GM23338 (cell line): ENCODE data around the gene FARS2. TPM values are rescaled to one million over a fixed set of nuclear protein-coding genes. Genes with fewer than 3 reads are reported as not detected.

Experiments
- ATAC-seq: fragments of 200-7000 bp; cut with Tn5 transposase; 3 replicates; pipeline ENCODE4 v1.9.1; 2020
- DNase-seq: peaks from one replicate; pipeline ENCODE4 v3.0.0-alpha.2; 2015; ENCODE audit warnings: low spot score
- H2AFZ ChIP-seq: fragments of 200-600 bp; sonication (generic); 2 replicates; pipeline ENCODE4 v1.8.0; 2016; ENCODE audit warnings: antibody characterized with exemption, mild to moderate bottlenecking, moderate library complexity
- H3F3A ChIP-seq: fragments of 200-600 bp; sonication (generic); replicated peaks from 2 replicates; pipeline ENCODE4 v1.8.0; 2017; ENCODE audit warnings: antibody characterized with exemption, mixed run types, low read depth
- H3K27ac ChIP-seq: fragments of 200-600 bp; sonication (generic); 2 replicates; pipeline ENCODE4 v1.6.1; 2016; ENCODE audit warnings: low read depth
- H3K27me3 ChIP-seq: fragments of 200-600 bp; sonication (generic); 2 replicates; pipeline ENCODE4 v1.8.0; 2016; ENCODE audit warnings: mild to moderate bottlenecking, mixed run types, moderate library complexity; ENCODE audit not compliant: insufficient read depth
- H3K36me3 ChIP-seq: fragments of 200-600 bp; sonication (generic); 2 replicates; pipeline ENCODE4 v1.8.0; 2016; ENCODE audit warnings: mild to moderate bottlenecking; ENCODE audit not compliant: insufficient read depth
- H3K4me1 ChIP-seq: fragments of 200-600 bp; sonication (generic); 2 replicates; pipeline ENCODE4 v1.8.0; 2016; ENCODE audit warnings: mild to moderate bottlenecking, moderate library complexity; ENCODE audit not compliant: insufficient read depth
- H3K4me2 ChIP-seq: fragments of 200-600 bp; sonication (generic); 2 replicates; pipeline ENCODE4 v1.7.1; 2017; ENCODE audit warnings: mixed run types
- H3K4me3 ChIP-seq: fragments of 200-600 bp; sonication (generic); 2 replicates; pipeline ENCODE4 v1.6.1; 2016; ENCODE audit warnings: mixed run types
- H3K79me2 ChIP-seq: fragments of 200-600 bp; sonication (generic); replicated peaks from 2 replicates; pipeline ENCODE4 v1.8.0; 2017; ENCODE audit warnings: mild to moderate bottlenecking; ENCODE audit not compliant: insufficient read depth
- H3K9me2 ChIP-seq: fragments of 200-600 bp; sonication (generic); 2 replicates; pipeline ENCODE4 v1.8.0; 2017; ENCODE audit not compliant: insufficient read depth
- H4K20me1 ChIP-seq: fragments of 200-600 bp; sonication (generic); replicated peaks from 2 replicates; pipeline ENCODE4 v1.8.0; 2017; ENCODE audit warnings: mild to moderate bottlenecking; ENCODE audit not compliant: insufficient read depth
- H3K27ac Mint-ChIP-seq: 2 replicates; pipeline ENCODE4 v1.8.0; 2020; ENCODE audit warnings: inconsistent platforms, mild to moderate bottlenecking, moderate library complexity, mixed read lengths
- H3K27me3 Mint-ChIP-seq: 3 replicates; pipeline ENCODE4 v1.8.0; 2022; ENCODE audit warnings: low read depth, mild to moderate bottlenecking, moderate library complexity, mixed read lengths, inconsistent platforms; ENCODE audit not compliant: insufficient read depth, poor library complexity
- H3K36me3 Mint-ChIP-seq: 3 replicates; pipeline ENCODE4 v1.8.0; 2021; ENCODE audit warnings: low read depth, mild to moderate bottlenecking, inconsistent platforms, moderate library complexity, mixed read lengths
- H3K4me1 Mint-ChIP-seq: 3 replicates; pipeline ENCODE4 v1.8.0; 2020; ENCODE audit warnings: mild to moderate bottlenecking, inconsistent platforms, mixed read lengths
- H3K4me3 Mint-ChIP-seq: 3 replicates; pipeline ENCODE4 v1.8.0; 2021; ENCODE audit warnings: moderate library complexity, mild to moderate bottlenecking, inconsistent platforms, mixed read lengths
- H3K9me3 Mint-ChIP-seq: 3 replicates; pipeline ENCODE4 v1.8.0; 2020; ENCODE audit warnings: moderate library complexity, mild to moderate bottlenecking, inconsistent platforms, mixed read lengths
- CREB1 ChIP-seq: fragments of 250-450 bp; sonication (Bioruptor Pico); IDR thresholded peaks from 2 replicates; pipeline ENCODE4 v1.5.0; 2020; ENCODE audit warnings: low read depth, mild to moderate bottlenecking, moderate library complexity
- CTCF ChIP-seq, 2 experiments: fragments of 200-600 bp in 1 of 2; sonication (generic) in 1 of 2; conservative IDR thresholded peaks; 2 replicates each; pipeline versions ENCODE4 v1.5.1 to v1.6.1; 2016 to 2017; ENCODE audit warnings: antibody characterized with exemption in 2 of 2, low read depth in 2 of 2, mild to moderate bottlenecking in 2 of 2, moderate library complexity in 1 of 2
- EZH2 ChIP-seq: fragments of 200-600 bp; sonication (generic); IDR thresholded peaks from one replicate; pipeline ENCODE4 v1.8.0; 2017; ENCODE audit warnings: antibody characterized with exemption, mild to moderate bottlenecking, low read depth; ENCODE audit not compliant: unreplicated experiment
- EZH2phosphoT487 ChIP-seq: fragments of 200-600 bp; sonication (generic); IDR thresholded peaks from one replicate; pipeline ENCODE4 v1.8.1; 2018; ENCODE audit warnings: antibody characterized with exemption; ENCODE audit not compliant: unreplicated experiment
- JUNB ChIP-seq: IDR thresholded peaks from one replicate; pipeline ENCODE4 v1.6.1; 2016; ENCODE audit warnings: antibody characterized with exemption; ENCODE audit not compliant: unreplicated experiment
- NANOG ChIP-seq: IDR thresholded peaks from 2 replicates; pipeline ENCODE4 v1.6.1; 2016; ENCODE audit warnings: antibody characterized with exemption, borderline replicate concordance
- POLR2AphosphoS5 ChIP-seq: IDR thresholded peaks from 2 replicates; pipeline ENCODE4 v1.6.1; 2016; ENCODE audit warnings: antibody characterized with exemption, low read depth
- STAT1 ChIP-seq: IDR thresholded peaks from one replicate; pipeline ENCODE4 v1.6.1; 2016; ENCODE audit warnings: antibody characterized with exemption; ENCODE audit not compliant: unreplicated experiment
- ZNF114 ChIP-seq: fragments of 250-450 bp; sonication (Bioruptor Pico); IDR thresholded peaks from 2 replicates; pipeline ENCODE4 v1.5.0; 2020; ENCODE audit warnings: mild to moderate bottlenecking, moderate library complexity
- ZNF331 ChIP-seq: fragments of 250-450 bp; sonication (Bioruptor Pico); IDR thresholded peaks from 2 replicates; pipeline ENCODE4 v1.5.0; 2020; ENCODE audit warnings: low read depth, mild to moderate bottlenecking, moderate library complexity
- polyA plus RNA-seq: library from polyadenylated mRNA; unstranded; fragments of >200 nt; fragmentation: Nextera tagmentation; extraction: Ambion mirVana; gene quantifications from 2 replicates; pipeline ENCODE4 v1.2.1, GENCODE V29; 2016
- total RNA-seq: library from RNA; depleted of rRNA; stranded (reverse); fragments of >200 nt; shearing (Covaris generic); gene quantifications from 2 replicates; pipeline ENCODE4 v1.2.3, GENCODE V29; 2014
- TF ChIP-seq, protein P1 (sequence below): fragments of 250-450 bp; sonication (Bioruptor Pico); IDR thresholded peaks from 2 replicates; pipeline ENCODE4 v1.5.0; 2020; ENCODE audit warnings: mild to moderate bottlenecking, moderate library complexity

Gene FARS2
- total and polyA plus RNA-seq, 2 experiments from 2014 or later = 7.6 to 19.0 TPM

- TF ChIP-seq EZH2phosphoT487 (no peak), EZH2 (no peak), POLR2AphosphoS5 (no peak)
Observed at GRCh38 chr6:5736016-5736738, 474.9 kb downstream of the FARS2 start (continued).

- Mint-ChIP-seq H3K4me1 (peaks cover 4% of the 10 kb centered on the region; the same call in 2 of the 3 replicates), H3K4me3 (no peak overlapping the region), H3K27me3 (peaks cover 6% of the 10 kb centered on the region), H3K36me3 (no peaks in the 10 kb centered on the region), H3K9me3 (no peaks in the 10 kb centered on the region), H3K27ac (no peak overlapping the region)
- Histone ChIP-seq H3K27me3 (no peaks in the 10 kb centered on the region), H3K4me2 (no peak overlapping the region), H3K36me3 (no peaks in the 10 kb centered on the region), H3K4me1 (no peaks in the 10 kb centered on the region), H3K79me2 (no peaks in the 10 kb centered on the region), H3K9me2 (no peaks in the 10 kb centered on the region), H3K27ac (no peak overlapping the region), H4K20me1 (no peaks in the 10 kb centered on the region), H2AFZ (no peak overlapping the region), H3F3A (no peaks in the 10 kb centered on the region), H3K4me3 (no peak overlapping the region)
- ATAC-seq = no peak
- TF ChIP-seq POLR2AphosphoS5 = no peak
- no peak for TF ChIP-seq CREB1 (CRISPR knock-in tag)
- no peak for TF ChIP-seq ZNF331 (CRISPR knock-in tag)
- TF ChIP-seq ZNF114 (CRISPR knock-in tag) = no peak
- TF ChIP-seq CTCF (conservative IDR thresholded peaks at IDR 0.05; ENCODE audit: low read depth in 2 of 2) = no peak
- TF ChIP-seq EZH2phosphoT487 = no peak
- TF ChIP-seq JUNB = no peak
- TF ChIP-seq, protein P1, sequence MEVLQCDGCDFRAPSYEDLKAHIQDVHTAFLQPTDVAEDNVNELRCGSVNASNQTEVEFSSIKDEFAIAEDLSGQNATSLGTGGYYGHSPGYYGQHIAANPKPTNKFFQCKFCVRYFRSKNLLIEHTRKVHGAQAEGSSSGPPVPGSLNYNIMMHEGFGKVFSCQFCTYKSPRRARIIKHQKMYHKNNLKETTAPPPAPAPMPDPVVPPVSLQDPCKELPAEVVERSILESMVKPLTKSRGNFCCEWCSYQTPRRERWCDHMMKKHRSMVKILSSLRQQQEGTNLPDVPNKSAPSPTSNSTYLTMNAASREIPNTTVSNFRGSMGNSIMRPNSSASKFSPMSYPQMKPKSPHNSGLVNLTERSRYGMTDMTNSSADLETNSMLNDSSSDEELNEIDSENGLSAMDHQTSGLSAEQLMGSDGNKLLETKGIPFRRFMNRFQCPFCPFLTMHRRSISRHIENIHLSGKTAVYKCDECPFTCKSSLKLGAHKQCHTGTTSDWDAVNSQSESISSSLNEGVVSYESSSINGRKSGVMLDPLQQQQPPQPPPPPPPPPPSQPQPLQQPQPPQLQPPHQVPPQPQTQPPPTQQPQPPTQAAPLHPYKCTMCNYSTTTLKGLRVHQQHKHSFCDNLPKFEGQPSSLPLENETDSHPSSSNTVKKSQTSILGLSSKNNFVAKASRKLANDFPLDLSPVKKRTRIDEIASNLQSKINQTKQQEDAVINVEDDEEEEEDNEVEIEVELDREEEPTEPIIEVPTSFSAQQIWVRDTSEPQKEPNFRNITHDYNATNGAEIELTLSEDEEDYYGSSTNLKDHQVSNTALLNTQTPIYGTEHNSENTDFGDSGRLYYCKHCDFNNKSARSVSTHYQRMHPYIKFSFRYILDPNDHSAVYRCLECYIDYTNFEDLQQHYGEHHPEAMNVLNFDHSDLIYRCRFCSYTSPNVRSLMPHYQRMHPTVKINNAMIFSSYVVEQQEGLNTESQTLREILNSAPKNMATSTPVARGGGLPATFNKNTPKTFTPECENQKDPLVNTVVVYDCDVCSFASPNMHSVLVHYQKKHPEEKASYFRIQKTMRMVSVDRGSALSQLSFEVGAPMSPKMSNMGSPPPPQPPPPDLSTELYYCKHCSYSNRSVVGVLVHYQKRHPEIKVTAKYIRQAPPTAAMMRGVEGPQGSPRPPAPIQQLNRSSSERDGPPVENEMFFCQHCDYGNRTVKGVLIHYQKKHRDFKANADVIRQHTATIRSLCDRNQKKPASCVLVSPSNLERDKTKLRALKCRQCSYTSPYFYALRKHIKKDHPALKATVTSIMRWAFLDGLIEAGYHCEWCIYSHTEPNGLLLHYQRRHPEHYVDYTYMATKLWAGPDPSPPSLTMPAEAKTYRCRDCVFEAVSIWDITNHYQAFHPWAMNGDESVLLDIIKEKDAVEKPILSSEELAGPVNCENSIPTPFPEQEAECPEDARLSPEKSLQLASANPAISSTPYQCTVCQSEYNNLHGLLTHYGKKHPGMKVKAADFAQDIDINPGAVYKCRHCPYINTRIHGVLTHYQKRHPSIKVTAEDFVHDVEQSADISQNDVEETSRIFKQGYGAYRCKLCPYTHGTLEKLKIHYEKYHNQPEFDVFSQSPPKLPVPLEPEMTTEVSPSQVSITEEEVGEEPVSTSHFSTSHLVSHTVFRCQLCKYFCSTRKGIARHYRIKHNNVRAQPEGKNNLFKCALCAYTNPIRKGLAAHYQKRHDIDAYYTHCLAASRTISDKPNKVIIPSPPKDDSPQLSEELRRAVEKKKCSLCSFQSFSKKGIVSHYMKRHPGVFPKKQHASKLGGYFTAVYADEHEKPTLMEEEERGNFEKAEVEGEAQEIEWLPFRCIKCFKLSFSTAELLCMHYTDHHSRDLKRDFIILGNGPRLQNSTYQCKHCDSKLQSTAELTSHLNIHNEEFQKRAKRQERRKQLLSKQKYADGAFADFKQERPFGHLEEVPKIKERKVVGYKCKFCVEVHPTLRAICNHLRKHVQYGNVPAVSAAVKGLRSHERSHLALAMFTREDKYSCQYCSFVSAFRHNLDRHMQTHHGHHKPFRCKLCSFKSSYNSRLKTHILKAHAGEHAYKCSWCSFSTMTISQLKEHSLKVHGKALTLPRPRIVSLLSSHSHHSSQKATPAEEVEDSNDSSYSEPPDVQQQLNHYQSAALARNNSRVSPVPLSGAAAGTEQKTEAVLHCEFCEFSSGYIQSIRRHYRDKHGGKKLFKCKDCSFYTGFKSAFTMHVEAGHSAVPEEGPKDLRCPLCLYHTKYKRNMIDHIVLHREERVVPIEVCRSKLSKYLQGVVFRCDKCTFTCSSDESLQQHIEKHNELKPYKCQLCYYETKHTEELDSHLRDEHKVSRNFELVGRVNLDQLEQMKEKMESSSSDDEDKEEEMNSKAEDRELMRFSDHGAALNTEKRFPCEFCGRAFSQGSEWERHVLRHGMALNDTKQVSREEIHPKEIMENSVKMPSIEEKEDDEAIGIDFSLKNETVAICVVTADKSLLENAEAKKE (CRISPR knock-in tag) = no peak
- TF ChIP-seq NANOG = no peak
- no peak for TF ChIP-seq STAT1
- no peak for TF ChIP-seq EZH2
- DNase-seq = no peak
Observed at GRCh38 chr6:5737460-5737859, 476.1 kb downstream of the FARS2 start.
